SHP77 (cell line): ENCODE data around the gene B3GNT4.
A peak's percentile ranks its signal among the peaks of the same experiment; 100 is the strongest.
"Not testable (repeated sequence)": the region's sequence is repeated elsewhere in the genome, so short reads cannot be mapped to it uniquely, and the experiment has no call there.

Experiments used
- DNase-seq, 2 experiments: peaks; one replicate each; lab custom pipeline; 2025; lab: John Stamatoyannopoulos, UW

Gene B3GNT4

DNA sequence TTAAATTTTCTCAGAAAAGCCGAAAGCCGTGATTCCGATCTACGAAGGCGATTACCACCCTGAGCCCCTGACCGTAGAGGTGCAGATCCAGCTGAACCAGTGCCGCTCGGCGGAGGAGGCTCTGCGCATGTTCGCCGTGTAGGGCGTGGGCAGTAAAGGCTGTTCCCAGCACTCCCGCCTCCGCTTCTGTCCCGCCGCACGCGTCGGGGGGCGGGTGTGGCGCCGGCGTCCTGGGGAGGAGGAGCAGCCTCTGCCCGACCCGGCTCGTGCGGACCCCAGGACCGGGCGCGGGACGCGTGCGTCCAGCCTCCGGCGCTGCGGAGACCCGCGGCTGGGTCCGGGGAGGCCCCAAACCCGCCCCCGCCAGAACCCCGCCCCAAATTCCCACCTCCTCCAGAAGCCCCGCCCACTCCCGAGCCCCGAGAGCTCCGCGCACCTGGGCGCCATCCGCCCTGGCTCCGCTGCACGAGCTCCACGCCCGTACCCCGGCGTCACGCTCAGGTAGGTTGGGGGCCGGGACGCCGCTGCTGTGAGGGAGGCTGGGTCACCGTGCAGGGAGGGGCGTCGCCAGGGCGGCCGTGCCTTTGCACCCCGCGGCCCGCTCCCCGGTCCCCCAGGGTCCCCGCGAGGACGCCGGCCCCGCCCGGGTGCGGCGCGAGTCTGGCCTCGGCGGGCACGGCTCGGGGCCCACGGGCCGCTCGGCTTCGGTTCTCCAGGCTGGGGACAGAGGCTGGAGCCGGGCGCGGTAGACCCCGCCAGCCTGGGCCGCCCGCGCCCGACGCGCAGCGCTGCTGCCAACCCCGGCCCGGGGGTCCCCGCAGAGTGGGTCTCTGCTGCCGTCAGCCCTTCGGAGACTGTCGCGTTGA lies at the start of gene B3GNT4:
B3GNT4 (plus strand) TSS at position 409 of the 866 bp plus-strand sequence. CDS start 910 bp downstream, outside the sequence.
- peak; percentile 67 to 71 for DNase-seq

DNA sequence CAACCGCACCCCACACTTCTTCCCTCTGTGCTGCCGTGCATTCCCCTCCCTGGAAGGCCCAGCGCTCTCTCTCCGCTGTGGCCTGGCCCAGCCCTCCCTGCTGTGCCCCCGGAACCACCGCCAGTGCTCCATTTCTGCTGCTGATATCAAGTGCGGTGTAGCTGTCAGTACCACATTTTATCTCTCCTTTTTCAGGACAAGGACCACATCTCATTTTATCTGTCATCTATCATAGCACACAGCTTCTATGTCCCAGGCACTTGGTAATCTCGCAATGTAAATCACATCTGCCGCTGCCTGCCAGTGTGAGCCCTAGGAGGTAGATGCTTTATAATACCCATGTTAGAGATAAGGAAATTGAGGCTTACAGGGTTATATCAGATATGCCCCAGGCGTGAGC lies 47.8 kb upstream of the B3GNT4 start:
- no peak for DNase-seq

DNA sequence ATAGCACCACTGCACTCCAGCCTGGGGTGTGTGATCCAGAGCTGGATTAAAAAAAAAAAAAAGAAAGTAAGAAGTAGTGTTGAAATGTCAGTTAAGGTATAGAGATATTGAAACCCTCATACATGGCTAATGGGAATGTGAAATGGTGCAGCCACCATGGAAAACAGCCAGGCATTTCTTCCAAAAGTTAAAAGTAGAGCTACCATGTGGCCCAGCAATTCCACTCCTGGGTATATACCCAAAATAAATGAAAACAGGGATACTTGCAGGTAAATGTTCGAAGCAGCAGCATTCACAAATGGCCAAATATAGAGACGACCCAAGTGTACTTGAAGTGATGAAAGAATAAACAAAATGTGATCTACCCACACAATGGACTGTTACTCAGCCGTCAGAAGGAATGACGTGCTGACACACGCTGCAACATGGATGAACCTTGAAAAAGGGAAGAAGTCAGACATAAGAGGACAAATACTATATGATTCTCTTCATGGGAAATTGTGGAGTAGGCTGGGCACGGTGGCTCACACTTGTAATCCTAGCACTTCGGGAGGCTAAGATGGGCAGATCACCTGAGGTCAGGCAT lies 44.7 kb upstream of the B3GNT4 start:
- DNase-seq = no peak

DNA sequence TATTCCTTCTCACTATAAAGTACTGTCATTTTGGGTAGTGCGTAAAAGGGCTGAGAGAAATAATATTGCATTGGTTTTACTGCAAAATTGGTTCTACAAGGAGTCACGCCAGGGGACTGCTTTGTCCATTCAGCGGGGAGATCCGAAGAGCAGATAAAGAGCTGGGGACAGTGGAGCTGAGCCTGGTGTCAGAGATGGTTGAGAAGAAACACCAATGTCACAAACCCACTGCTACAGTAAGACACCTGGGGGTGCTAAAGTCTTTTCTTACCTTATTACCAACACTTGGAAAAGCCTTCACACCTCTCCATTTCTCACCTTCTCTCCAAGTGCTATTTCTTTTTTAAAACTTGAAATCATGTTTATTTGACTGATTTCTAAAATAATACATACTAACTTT lies 43.6 kb upstream of the B3GNT4 start:
- DNase-seq = no peak

DNA sequence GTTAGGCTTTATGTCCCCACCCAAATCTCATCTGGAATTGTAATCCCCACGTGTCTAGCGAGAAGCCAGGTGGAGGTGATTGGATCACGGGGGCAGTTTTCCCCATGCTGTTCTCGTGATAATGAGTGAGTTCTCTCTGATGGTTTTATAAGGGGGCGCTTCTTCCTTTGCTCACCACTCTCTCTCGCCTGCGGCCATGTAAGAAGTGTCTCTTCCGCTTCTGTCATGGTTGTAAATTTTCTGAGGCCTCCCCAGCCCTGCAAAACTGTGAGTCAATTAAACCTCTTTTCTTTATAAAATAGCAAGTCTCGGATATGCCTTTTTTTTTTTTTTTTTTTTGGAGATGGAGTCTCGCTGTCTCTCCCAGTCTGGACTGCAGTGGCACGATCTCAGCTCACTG lies 42.7 kb upstream of the B3GNT4 start:
- no peak for DNase-seq

DNA sequence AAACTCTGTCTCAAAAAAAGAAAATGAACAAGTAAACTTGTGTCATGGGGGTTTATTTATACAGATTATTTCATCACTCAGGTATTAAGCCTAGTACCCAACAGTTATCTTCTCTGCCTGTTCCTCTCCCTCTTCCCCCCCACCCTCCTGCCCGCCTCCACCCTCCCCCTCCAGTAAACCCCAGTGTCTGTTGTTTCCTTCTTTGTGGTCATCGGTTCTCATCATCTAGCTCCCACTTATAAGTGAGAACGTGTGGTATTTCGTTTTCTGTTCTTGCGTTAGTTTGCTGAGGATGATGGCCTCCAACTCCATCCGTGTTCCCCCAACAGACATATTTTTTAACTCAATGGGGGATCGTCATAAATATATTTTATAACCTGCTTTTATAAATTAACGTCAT lies 41.8 kb upstream of the B3GNT4 start:
- DNase-seq = no peak

DNA sequence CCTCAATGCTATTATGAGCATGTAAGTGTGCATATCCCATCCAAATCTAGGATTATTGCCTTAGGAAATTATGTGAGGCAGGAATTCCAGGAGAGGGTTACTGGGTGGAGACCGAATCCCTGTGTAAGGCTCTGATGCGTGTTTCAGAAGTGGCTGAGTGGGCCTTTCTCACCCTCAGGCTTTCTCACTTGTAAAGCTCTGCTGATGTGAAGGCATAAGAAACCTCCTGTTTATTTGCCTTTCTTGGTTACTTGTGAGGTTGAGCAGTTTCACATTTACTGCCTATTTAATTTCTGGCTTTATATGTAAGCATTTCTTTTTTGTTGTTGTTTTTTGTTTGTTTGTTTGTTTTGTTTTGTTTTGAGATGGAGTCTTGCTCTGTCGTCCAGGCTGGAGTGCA lies 40.5 kb upstream of the B3GNT4 start:
- DNase-seq = no peak

DNA sequence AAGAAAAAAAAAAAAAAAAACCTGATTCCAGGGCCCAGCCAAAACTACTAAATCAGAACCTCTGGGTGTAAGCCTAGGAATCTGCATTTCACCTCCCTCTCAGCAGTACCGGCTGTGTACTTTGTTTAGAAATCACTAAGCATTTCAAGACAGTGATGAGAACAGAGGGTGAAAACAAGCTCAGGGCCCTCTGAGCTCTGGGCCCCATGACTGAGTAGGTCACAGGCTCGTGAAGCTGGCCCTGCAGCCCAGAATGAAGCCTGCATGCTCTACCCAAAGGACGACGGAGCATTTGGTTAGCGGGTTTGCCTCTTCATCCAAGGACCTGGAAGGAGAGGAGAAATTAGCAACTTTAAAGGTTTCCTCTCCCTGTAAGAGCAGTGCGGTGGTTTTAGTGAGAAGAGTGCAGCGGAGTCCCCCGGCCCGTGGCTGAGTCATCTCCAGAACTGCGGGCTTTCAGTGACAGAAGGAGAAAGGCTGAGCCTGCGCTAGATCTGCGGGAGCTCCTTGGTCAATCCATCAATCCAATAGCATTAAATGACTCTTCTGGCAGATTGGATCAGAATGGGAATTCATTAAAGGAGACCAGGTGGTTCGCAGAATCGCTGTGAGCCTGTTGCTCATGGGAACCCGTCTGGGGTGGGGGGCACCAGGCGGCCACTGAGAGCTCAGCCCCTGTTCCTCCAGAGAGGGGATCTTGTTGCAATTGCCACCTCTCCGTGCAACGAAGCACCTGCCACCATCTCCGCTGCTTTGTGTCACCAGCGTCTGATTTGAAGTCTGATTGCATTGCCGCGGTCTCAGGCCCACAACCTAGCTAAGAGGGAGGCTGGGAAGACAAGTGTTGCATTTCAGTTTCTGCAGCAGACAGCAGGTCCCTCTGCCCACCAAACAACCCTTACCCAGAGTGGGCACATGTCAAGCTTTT lies 36.8 kb upstream of the B3GNT4 start:
- no peak for DNase-seq

DNA sequence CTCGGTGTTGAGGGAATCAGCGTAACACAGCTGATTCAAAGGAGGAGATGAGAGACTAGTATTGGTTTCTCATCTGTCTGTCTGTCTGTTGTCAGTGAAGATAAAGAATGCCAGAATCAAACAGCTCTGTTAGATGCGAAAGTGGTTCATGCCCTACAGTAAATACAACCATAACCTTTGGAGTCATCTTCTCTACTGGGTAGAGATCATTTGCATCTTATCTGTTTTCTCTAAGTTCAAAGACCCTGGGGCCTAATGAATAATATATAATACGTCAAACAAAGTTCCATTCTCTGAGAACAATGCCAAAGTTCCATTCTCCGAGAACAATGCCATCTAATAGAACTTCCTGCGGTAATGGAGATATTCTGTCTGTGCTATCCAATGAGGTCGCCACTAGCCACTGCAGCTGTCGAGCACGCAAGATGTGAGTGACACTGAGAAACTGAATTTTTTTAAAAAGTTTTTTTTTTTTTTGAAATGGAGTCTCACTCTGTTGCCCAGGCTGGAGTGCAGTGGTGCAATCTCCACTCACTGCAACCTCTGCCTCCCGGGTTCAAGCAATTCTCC lies 36.1 kb upstream of the B3GNT4 start:
- no peak for DNase-seq

DNA sequence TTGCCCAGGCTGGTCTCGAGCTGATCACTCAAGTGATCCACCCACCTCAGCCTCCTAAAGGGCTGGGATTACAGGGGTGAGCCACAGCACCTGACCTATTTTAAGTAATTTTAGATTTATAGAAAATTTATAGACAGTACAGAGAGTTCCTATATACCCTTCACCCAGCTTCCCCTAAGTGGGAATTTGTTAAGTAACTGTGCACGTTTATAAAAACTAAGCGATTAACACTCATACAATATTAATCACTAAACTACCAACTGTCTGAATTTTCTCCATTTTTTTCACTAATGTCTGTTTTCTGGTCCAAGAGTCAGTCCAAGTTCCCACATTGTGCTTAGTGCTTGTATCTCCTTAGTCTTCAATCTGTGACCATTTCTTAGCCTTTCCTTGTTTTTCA lies 35.0 kb upstream of the B3GNT4 start:
- no peak for DNase-seq

DNA sequence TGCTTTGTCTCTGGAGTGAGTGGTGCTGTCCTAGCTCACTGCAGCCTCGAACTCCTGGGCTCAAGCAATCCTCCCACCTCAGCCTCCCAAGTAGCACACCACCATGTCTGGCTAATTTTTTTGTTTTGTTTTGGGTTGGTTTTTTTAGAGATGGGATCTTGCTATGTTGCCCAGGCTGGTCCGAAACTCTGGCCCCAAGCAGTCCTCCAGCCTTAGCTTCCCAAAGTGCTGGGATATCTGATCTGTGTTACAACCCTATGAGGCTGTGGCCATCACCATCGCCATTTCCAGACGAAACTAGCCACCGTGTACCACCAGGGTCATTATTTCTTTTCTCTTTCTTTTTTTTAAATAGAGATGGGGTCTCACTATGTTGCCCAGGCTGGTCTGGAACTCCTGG lies 32.1 kb upstream of the B3GNT4 start:
- DNase-seq = no peak

DNA sequence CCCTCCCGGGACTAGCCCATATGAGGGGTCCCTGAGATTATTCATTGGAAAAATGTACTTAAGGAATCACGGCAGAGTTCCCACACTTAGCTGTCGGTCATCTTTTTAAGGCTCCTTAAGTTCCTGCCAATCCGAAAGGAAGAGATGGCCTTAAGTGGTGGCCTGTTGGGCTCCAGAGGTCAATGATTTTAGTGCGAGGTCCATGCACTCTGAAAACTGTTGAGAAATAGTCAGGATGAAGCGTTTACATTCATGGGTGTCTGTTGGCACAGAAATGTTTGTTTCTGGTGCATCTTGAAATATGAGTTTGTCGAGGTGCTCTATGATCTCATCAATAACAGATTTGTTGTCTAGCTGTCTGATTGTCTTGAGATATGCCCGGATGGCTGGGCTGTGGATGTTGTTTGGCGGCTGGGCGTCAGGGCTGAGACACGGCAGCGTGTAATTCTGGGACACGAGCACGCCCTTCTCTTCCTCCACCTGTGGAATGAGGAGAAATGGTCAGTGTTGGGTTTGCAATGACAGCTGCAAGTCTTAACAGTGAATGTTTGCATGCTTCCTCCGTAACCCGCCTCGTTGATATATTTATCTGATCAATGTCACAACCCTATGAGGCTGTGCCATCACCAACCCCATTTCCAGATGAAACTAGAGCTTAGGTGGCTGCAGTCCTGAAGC lies 31.1 kb upstream of the B3GNT4 start:
- no peak for DNase-seq

DNA sequence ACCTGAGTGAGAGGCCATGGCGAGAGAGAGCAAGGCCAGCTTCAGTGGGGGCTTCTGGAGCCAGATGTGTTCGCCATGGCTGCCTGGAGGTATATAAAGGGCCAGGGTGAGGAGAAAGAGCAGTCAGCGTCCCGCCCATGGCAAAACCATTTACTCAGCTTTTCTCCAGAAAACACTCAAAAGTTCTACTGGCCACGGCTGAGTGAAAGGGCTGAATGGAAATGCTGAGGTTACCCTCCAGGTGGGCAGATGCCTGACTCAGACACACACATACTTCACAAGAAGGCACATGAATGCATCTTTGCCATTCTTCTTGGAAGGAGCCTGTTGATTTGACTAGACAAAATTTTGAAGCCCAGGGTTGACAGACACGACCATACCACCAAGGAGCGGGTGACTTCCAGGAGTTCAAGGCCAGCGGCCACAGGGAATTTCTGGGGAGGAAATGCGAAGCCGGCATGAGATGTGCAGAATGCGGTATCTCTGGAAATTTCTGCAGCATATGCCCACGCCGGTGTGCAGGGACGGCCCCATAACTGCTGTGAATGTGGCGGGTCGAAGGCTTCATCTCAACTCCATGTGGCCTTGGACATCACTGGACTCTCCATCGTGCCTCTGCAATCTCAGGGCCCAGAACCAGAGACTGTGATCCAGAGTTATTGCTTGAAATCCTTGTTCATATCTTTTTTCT lies 29.2 kb upstream of the B3GNT4 start, which contains the start of gene IL31:
IL31 (minus strand) TSS at position 67 of the 691 bp plus-strand sequence; CDS start at position 18, 49 bp downstream.
- DNase-seq = no peak

DNA sequence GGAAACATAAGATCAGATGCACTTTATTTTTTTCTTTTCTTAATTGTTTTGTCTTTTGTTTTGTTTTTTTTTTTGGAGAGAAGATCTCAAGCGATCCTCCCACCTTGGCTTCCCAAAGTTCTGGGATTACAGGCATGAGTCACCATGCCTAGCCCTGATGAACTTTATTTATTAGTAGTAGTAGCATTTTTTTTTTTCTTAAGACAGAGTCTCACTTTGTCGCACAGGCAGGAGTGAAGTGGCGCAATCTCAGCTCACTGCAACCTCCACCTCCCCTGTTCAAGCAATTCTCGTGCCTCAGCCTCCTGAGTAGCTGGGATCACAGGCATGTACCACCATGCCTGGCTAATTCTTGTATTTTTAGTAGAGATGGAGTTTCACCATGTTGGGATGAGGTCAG lies 27.0 kb upstream of the B3GNT4 start:
- not testable (repeated sequence) for DNase-seq

DNA sequence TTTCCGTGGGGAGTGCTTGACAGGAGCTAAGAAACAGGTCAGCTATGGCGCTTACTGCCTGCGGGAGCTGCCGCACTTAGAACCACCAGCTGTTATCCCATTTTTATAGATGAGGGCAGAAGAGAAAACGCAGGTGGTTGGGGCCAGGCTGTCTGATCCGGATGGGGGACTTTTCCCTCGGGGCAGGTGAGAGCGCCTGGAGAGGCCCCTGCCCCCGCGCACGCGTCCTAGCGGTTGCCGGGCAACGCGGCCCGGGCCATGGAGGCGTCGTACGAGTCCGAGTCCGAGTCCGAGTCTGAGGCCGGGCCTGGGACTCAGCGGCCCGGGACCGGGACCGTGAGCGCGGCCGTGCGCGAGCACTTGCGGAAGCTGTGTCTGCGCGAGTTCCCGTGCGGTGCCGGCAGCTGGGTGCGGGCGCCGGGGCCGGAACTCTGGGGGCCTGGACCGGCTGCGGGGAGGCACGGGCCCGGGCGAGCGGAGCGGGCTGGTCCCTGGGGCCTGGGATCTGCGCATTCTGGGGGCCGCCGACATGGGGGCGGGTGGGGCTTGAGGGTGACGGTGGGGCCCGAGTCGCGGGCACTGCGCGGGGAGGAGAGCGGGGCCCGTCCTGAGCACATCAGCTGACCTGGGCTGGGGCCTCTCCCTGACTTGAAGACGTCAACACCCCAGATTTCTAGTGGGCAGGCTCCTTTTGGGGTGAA lies 20.5 kb upstream of the B3GNT4 start, which contains the start of gene LRRC43:
LRRC43 (plus strand) TSS at position 237 of the 701 bp plus-strand sequence; CDS start at position 259, 22 bp downstream.
- DNase-seq = peak; percentile 56 to 63

DNA sequence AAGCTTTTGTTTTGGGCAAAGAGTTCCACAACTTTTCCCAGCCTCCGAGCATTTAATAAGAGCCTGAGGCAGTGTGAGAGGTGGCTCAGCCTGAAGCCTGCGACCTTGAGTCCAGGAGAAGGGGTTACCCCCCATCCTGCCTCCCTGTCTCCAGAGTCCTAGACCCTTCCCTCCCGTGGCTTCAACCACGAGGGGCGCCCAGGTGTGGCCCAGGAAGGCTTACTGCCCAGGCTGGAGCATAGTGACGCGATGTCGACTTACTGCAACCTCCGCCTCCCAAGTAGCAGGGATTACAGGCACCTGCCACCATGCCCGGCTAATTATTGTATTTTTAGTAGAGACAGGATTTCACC lies 19.9 kb upstream of the B3GNT4 start:
- DNase-seq = no peak

DNA sequence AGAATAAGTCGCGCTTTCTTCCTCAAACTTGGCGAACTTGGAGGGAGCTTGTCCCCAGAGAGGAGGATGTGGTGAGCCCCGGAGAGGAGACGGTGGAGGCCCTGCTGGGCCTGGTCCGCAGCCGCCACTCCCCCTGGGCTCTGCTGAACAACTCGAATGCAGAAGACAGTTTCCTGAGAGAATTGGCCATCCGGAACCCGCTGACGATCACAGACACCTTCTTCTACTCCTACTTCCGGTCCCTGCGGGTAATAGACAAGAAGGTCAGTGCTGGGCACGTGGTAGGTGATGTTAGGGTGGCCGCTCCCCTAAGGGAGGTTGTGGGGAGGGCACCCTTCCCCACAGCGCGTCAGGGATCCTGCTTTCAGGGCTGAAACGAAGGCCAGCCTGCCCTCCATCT lies 19.0 kb upstream of the B3GNT4 start:
- no peak for DNase-seq

DNA sequence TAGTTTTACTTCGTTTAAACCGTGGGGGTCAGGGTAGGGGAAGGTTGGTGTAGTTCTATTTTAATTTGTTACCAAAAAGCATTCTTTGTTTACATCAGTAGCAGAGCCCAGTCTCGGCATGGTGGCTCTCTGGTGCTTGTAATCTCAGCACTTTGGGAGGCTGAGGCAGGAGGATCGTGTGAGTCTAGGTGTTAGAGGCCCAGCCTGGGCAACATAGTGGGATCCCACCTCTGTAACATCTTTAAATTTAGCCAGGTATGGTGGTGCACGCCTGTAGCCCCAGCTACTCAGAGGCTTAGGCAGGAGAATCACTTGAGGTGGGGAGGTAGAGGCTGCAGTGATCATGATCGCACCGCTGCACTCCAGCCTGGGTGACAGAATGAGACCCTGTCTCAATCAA lies 18.4 kb upstream of the B3GNT4 start:
- DNase-seq = no peak

DNA sequence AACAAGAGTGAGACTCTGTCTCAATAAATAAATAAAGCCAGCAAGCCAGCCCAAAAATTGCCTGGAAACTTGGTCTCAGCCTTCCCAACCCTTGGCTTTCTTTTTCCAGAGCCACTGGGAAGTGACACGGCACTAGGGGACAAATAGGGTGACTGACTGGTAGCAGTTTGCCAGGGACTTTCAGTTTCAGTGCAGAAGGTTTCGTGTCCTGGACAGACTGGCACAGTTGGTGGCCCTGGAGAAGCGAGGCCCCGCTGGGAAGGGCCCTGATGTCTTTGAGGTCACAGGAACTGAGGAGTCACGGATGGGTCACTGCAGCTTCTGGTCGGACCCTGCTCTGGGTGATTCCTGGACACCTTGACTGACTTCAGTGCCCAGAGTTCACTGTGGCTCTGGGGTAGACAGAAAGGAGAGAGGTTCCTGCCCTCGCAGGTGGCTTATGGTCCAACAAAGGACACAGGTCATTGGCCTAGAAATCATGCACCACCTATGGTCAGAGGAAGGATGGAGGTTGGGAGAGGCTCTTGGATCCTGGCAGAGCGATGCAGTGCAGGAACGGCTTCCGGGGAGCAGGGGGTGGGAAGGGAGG lies 17.9 kb upstream of the B3GNT4 start:
- no peak for DNase-seq

DNA sequence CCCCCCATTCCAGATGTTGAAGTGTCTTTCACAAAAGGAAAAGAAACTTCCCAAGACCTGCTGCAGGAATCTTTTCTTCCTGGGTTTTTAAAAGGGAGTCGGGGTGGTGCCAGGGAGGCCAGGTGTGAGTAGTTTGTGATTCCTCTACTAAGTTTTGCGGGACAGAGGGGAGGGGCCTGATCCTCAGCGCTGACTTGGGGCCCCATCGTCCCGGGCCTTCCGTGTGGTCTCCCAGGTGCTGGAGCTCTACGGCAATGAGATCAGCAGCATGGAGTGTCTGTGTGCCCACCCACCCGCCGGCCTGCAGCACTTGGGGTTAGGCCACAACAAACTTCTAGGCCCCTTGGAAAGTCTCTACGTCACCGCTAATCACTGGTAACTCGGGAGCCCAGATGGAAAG lies 16.0 kb upstream of the B3GNT4 start:
- no peak for DNase-seq
